GM12865 (cell line): ENCODE data around the gene REC114.
A peak's percentile ranks its signal among the peaks of the same experiment; 100 is the strongest.

Source experiments
- DNase-seq: peaks from one replicate; pipeline ENCODE4 v3.0.0; 2010; ENCODE audit warnings: low read depth
- H3K4me3 ChIP-seq: 2 replicates; pipeline ENCODE4 v1.5.1; 2011; ENCODE audit warnings: mild to moderate bottlenecking, low read depth, low read length, control low read depth
- TF ChIP-seq, protein P1 (sequence below): IDR thresholded peaks from 2 replicates; pipeline ENCODE4 v1.5.1; 2011; ENCODE audit warnings: low read length, control low read depth, low read depth, inconsistent platforms; ENCODE audit not compliant: insufficient read depth; ENCODE audit errors: missing control alignments

Gene REC114

DNA sequence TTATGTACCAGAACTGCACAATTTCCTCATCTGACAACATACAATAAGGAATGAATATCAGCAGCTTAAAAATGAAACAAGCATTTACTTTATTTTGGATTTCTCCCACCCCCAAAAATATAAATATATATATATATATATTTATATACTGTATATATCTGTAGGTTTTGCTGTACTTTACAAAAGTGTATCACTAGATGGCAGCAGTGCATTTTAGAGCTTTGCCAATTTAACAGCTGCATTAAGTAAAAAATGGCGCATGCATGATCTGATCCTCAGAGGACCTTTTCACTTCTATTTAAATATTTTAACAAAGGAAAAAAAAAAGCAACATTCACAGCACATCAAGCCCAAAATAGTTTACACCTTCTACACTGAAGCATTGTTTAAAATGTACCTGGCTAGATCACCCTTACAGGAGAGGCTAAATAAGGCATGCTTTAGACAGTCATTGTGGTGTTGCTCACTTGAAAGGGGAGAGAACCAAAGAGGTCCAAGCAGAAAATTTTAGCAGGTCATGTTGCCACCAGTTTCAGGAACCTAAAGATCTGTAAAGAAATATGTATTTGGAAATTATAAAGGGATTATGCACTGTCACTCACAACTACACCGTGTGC, 117.6 kb downstream of the REC114 start:
- no peak overlapping the region for H3K4me3 ChIP-seq
- peak; percentile 73 for DNase-seq

DNA sequence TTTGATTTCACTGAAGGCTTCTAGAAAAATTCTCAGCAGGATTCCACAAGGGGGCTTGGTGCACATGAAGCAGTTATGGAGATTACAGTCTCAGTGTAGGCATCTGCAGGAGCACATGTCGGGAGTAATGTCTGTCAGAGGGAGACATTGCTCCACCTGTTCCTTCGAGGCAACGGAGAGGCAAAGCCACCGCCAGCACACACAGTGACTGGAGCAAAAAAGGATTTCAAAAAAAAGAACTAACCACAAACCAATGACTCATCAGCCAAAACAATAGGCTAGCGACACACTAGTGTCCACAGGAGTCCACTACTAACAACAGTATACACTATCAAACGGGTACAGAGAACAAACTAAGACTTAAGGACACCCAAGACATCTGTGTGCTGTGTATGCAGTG, 121.3 kb downstream of the REC114 start:
- DNase-seq: no peak
- H3K4me3 ChIP-seq: no peak overlapping the region
- TF ChIP-seq, protein P1, sequence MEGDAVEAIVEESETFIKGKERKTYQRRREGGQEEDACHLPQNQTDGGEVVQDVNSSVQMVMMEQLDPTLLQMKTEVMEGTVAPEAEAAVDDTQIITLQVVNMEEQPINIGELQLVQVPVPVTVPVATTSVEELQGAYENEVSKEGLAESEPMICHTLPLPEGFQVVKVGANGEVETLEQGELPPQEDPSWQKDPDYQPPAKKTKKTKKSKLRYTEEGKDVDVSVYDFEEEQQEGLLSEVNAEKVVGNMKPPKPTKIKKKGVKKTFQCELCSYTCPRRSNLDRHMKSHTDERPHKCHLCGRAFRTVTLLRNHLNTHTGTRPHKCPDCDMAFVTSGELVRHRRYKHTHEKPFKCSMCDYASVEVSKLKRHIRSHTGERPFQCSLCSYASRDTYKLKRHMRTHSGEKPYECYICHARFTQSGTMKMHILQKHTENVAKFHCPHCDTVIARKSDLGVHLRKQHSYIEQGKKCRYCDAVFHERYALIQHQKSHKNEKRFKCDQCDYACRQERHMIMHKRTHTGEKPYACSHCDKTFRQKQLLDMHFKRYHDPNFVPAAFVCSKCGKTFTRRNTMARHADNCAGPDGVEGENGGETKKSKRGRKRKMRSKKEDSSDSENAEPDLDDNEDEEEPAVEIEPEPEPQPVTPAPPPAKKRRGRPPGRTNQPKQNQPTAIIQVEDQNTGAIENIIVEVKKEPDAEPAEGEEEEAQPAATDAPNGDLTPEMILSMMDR: no peak

More for the DNA sequence above, 117.6 kb downstream of the REC114 start:
- TF ChIP-seq, protein P1: peak; percentile 29

DNA sequence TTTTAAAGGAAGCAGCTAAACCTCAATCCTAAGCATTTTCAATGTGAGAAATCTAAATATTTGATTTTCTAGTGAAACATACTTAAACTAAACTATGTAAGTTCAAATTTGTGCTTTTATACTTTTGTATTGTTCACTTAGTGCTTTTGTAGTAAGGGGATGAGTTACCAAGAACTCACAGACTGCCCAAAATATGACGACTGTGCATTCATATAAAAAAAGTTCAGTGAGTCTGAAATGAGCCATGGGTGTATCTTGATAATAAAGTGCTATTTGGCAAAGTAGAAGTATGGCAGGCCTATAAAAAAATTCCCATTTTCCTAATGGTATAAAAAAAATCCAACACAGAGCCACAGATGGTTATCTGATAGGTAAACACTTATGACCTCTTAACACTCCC, 124.1 kb downstream of the REC114 start:
- DNase-seq: no peak
- TF ChIP-seq, protein P1: no peak
- no peak overlapping the region for H3K4me3 ChIP-seq

DNA sequence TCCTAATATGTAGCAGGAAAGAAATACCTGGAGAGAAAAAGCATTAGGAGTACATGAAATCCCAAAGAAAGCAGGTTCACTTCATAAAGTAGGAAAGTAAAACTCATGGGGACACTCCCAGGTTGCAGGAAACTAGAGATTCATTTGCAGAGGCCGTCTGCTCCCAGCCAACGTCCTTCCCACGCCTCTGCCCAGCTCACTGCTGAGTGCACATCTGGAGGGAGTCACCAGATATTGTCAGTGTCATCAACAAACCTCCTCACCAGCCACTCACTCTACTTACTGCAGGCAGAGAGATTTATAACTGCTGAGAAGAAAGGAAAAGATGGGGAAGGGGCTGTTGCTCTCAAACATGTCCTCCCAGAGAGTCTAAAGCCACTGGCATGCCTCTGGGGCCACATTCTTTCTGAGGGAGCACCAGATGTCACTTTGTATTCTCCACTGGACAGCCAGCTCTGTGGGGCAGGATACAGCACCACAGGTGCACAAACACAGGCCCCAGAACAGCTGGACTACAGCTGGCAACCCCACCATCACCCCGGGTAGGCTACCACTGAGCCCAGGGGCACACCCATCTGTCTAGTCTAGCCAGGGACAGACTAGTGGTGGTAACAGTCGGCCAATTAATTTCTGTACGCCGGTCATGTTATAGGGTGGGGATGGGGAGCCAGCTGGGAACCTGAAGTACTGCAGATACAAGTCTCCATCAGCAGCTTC, 125.8 kb downstream of the REC114 start:
- DNase-seq: no peak
- H3K4me3 ChIP-seq: no peak overlapping the region
- TF ChIP-seq, protein P1: no peak

DNA sequence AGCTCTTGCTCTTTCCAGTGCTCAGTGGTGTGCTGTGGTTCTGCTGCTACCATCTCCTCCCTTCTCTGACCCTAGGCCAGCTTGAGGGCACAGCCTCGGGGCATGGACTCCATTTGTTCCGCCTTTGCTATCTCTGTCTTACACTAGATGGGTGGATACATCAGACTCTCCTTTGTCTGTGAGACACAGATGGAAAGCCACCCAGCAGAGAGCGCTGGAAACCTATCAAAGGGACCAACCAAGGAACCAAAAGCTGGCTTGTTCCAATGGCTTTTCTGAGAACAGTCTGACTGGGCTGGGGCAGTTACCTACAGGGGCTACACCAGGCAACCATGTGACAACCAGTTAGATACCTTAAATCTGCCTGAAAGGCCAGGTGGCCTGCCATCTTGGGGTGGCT, 126.4 kb downstream of the REC114 start:
- TF ChIP-seq, protein P1: no peak
- no peak overlapping the region for H3K4me3 ChIP-seq
- DNase-seq: no peak

DNA sequence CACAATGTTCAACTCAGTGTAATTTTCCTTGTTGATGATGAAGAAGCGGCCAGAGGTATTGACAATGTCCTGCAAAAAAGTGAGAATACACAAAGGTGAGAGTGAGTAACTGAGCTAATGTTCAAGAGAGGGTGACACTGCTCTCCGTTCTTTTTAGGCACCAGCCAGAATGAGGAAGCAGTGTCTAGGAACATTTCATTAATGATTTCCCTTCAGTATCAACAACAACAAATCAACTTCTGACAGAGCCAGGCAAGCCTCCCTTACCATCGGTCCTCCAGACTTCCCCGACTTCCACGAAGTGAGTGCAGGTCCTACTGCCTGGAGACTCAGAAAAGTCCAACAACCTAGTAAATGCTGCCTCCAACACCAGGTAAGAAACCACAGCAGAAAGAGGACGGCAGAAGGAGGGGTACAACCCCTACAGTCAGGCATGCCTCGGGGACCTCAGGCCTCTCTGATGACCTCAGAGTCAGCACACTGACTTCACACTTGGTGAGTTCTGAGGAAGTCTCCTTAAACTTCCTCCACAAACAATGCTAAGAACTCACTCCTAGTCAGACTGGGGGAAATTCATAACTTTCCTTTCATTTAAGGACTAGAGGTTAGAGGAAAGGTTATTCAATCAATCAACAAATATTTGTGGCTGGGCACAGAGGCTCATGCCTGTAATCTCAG, 127.5 kb downstream of the REC114 start:
- H3K4me3 ChIP-seq: no peak overlapping the region
- TF ChIP-seq, protein P1: no peak
- DNase-seq: no peak

DNA sequence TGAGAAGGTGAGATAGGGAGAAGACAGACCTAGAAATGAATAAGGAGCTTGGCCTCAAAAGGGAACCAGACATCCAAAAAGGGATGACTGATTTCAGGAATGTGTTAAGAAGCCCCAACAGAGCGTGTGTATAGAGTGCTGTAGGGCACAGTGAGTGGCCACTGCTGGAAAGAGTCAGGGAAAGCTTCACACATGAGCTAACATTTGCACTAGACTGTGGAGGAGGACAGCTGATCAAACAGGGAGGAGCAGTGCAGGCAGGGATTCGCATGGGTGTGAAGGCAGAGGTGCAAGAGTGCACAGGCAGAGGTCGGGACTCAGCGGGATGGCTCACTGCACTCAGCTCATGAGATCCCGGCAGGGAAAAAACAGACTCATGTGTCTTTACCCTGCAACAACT, 128.4 kb downstream of the REC114 start:
- TF ChIP-seq, protein P1: no peak
- no peak overlapping the region for H3K4me3 ChIP-seq
- no peak for DNase-seq
